HepG2 (cell line): ENCODE results near the gene PRKAG1. TPM values are rescaled to one million over a fixed set of nuclear protein-coding genes. Genes with fewer than 3 reads are reported as not detected.

Experiments
- AHR ChIP-seq: IDR thresholded peaks from 2 replicates; pipeline ENCODE4 v1.6.1; 2018; ENCODE audit warnings: missing genetic modification reagents, missing compliant biosample characterization
- ATF3 ChIP-seq: sonication (generic); formaldehyde crosslinking; IDR thresholded peaks from 2 replicates; pipeline ENCODE4 v1.4.0; 2020; ENCODE audit warnings: missing genetic modification reagents
- BCLAF1 ChIP-seq: fragments of 450-650 bp; IDR thresholded peaks from 2 replicates; pipeline ENCODE4 v1.6.1; 2017; ENCODE audit warnings: mild to moderate bottlenecking
- FOXA3 ChIP-seq: IDR thresholded peaks from 2 replicates; pipeline ENCODE4 v1.6.1; 2016; ENCODE audit warnings: missing genetic modification reagents, missing compliant biosample characterization
- GPBP1L1 ChIP-seq: sonication (generic); formaldehyde crosslinking; IDR thresholded peaks from 2 replicates; pipeline ENCODE4 v1.5.0; 2020; ENCODE audit warnings: mild to moderate bottlenecking, missing genetic modification reagents
- HIC2 ChIP-seq: sonication (generic); formaldehyde crosslinking; IDR thresholded peaks from 2 replicates; pipeline ENCODE4 v1.9.0; 2022; ENCODE audit warnings: low read depth, missing genetic modification reagents
- MED13 ChIP-seq: sonication (generic); formaldehyde crosslinking; IDR thresholded peaks from 2 replicates; pipeline ENCODE4 v1.5.0; 2020; ENCODE audit warnings: missing genetic modification reagents
- MIER3 ChIP-seq: IDR thresholded peaks from 2 replicates; pipeline ENCODE4 v1.6.1; 2016; ENCODE audit warnings: missing compliant biosample characterization, borderline replicate concordance
- NFE2L1 ChIP-seq: sonication (generic); formaldehyde crosslinking; IDR thresholded peaks from 2 replicates; pipeline ENCODE4 v1.4.0; 2020; ENCODE audit warnings: missing genetic modification reagents, mild to moderate bottlenecking, borderline replicate concordance
- NFKBIZ ChIP-seq: IDR thresholded peaks from 2 replicates; pipeline ENCODE4 v1.6.1; 2018; ENCODE audit warnings: missing genetic modification reagents, missing compliant biosample characterization
- POLR2AphosphoS5 ChIP-seq: IDR thresholded peaks from 2 replicates; pipeline ENCODE4 v1.6.1; 2012; ENCODE audit warnings: low read depth, low read length
- THRA ChIP-seq: sonication (generic); formaldehyde crosslinking; IDR thresholded peaks from 2 replicates; pipeline ENCODE4 v1.4.0; 2020; ENCODE audit warnings: missing genetic modification reagents, borderline replicate concordance
- TMF1 ChIP-seq: sonication (generic); formaldehyde crosslinking; IDR thresholded peaks from 2 replicates; pipeline ENCODE4 v1.8.1; 2022; ENCODE audit warnings: low read depth, missing genetic modification reagents
- TRIM24 ChIP-seq: sonication (generic); formaldehyde crosslinking; IDR thresholded peaks from 2 replicates; pipeline ENCODE4 v1.8.0; 2022; ENCODE audit warnings: mild to moderate bottlenecking, missing genetic modification reagents
- U2AF2 ChIP-seq: fragments of 200-400 bp; formaldehyde crosslinking; IDR thresholded peaks from 2 replicates; pipeline ENCODE4 v1.6.1; 2017; ENCODE audit warnings: low read depth, mild to moderate bottlenecking, low read length
- ZFP62 ChIP-seq: sonication (generic); formaldehyde crosslinking; IDR thresholded peaks from 2 replicates; pipeline ENCODE4 v1.4.0; 2020; ENCODE audit warnings: missing genetic modification reagents
- ZMAT3 ChIP-seq: sonication (generic); formaldehyde crosslinking; conservative IDR thresholded peaks from 2 replicates; pipeline ENCODE4 v1.7.0; 2021; ENCODE audit warnings: missing genetic modification reagents
- ZNF143 ChIP-seq: sonication (generic); formaldehyde crosslinking; IDR thresholded peaks from 2 replicates; pipeline ENCODE4 v1.4.0; 2020; ENCODE audit warnings: missing genetic modification reagents
- ZNF615 ChIP-seq: sonication (generic); formaldehyde crosslinking; IDR thresholded peaks from 2 replicates; pipeline ENCODE4 v1.5.0; 2020; ENCODE audit warnings: mild to moderate bottlenecking, missing genetic modification reagents, borderline replicate concordance
- ZNF790 ChIP-seq: sonication (generic); formaldehyde crosslinking; IDR thresholded peaks from 2 replicates; pipeline ENCODE4 v1.8.0; 2022; ENCODE audit warnings: missing genetic modification reagents, mild to moderate bottlenecking, borderline replicate concordance
- ZNF792 ChIP-seq: IDR thresholded peaks from 2 replicates; pipeline ENCODE4 v1.6.1; 2016
- ZNF891 ChIP-seq: sonication (generic); formaldehyde crosslinking; IDR thresholded peaks from 2 replicates; pipeline ENCODE4 v1.5.0; 2020; ENCODE audit warnings: mild to moderate bottlenecking, missing genetic modification reagents
- polyA plus RNA-seq, 8 experiments: library from polyadenylated mRNA; depleted of rRNA in 3 of 8; stranded (reverse) in 7 of 8; unstranded in 1 of 8; fragments of >200 nt; fragmentation: Illumina TruSeq in 4 of 8; extraction: Trizol in 4 of 8; gene quantifications; 2 replicates each; pipeline versions ENCODE4 v1.2.1 to v1.2.3, GENCODE V29; 2011 to 2016; ENCODE audit warnings: low read depth in 4 of 8, missing spikeins in 1 of 8, mixed read lengths in 1 of 8; ENCODE audit not compliant: insufficient read depth in 1 of 8
- total RNA-seq, 5 experiments: library from RNA; depleted of rRNA; stranded (reverse); fragments of >200 nt; fragmentation: Illumina TruSeq; extraction: Trizol; gene quantifications; 2 replicates each; pipeline ENCODE4 v1.2.3, GENCODE V29; 2016; ENCODE audit warnings: low read depth in 1 of 5

Gene PRKAG1
- total and polyA plus RNA-seq, 2 of the 13 experiments (the other 11 are each of a cell fraction or from before 2014, with no cell fraction given): 26.1 to 32.8 TPM

GRCh38 chr12:48957141-48958048, 61.2 kb downstream of the PRKAG1 start, which contains the start of gene ARF3 (continued):
- TF ChIP-seq HIC2 (CRISPR knock-in tag) (peak; percentile 17; the same call in 1 of the 2 replicates), ZMAT3 (CRISPR knock-in tag) (0 out of 2 replicates have a peak, but pooled peaks have one; percentile 73), GPBP1L1 (no peak), AHR (no peak), ZNF891 (CRISPR knock-in tag) (0 out of 2 replicates have a peak, but pooled peaks have one; percentile 6), MED13 (CRISPR knock-in tag) (no peak; the same call in 1 of the 2 replicates), TRIM24 (CRISPR knock-in tag) (no peak), ZNF792 (CRISPR knock-in tag) (peak; percentile 54; the same call in 1 of the 2 replicates), NFKBIZ (CRISPR knock-in tag) (0 out of 2 replicates have a peak, but pooled peaks have one; percentile 30), BCLAF1 (no peak), FOXA3 (peak; percentile 44; the same call in 1 of the 2 replicates), POLR2AphosphoS5 (peak; percentile 84), TMF1 (CRISPR knock-in tag) (no peak), ZNF790 (CRISPR knock-in tag) (no peak), MIER3 (CRISPR knock-in tag) (0 out of 2 replicates have a peak, but pooled peaks have one; percentile 39), ATF3 (peak; percentile 33; the same call in 1 of the 2 replicates), ZNF615 (CRISPR knock-in tag) (no peak), ZNF143 (CRISPR knock-in tag) (no peak; the same call in 1 of the 2 replicates), THRA (CRISPR knock-in tag) (peak; percentile 32; the same call in 1 of the 2 replicates), U2AF2 (no peak), ZFP62 (CRISPR knock-in tag) (no peak), NFE2L1 (CRISPR knock-in tag) (no peak)
